Left ventricle myocardium inferior (tissue), 1 donor: ENCODE data around the gene ADAM8. TPM values are rescaled to one million over a fixed set of nuclear protein-coding genes. Genes with fewer than 3 reads are reported as not detected.

Source experiments
- DNase-seq: peaks from one replicate; pipeline ENCODE4 v3.0.0-alpha.2; 2020
- H3K27ac ChIP-seq: fragments of 200-600 bp; replicated peaks from 2 replicates; pipeline ENCODE4 v1.8.0; 2021
- H3K27me3 ChIP-seq: fragments of 200-600 bp; 2 replicates; pipeline ENCODE4 v1.8.0; 2021; ENCODE audit warnings: low read depth
- H3K36me3 ChIP-seq: fragments of 200-600 bp; 2 replicates; pipeline ENCODE4 v1.8.0; 2021
- H3K4me1 ChIP-seq: fragments of 200-600 bp; 2 replicates; pipeline ENCODE4 v1.8.0; 2021
- H3K4me3 ChIP-seq: fragments of 200-600 bp; 2 replicates; pipeline ENCODE4 v1.8.0; 2021; ENCODE audit warnings: mild to moderate bottlenecking, moderate library complexity
- H3K9me3 ChIP-seq: fragments of 200-600 bp; replicated peaks from 2 replicates; pipeline ENCODE4 v1.8.0; 2021
- intact Hi-C: fragments of 100-400 bp; cut with micrococcal nuclease; formaldehyde crosslinking; loops from one replicate; pipeline ENCODE4 v1.11.0; 2022
- total RNA-seq: library from RNA; stranded (reverse); fragmentation: NEBNext Ultra II Directional; extraction: Animal tissue kit (Norgen Biotek cat#: 25700); gene quantifications from one replicate; pipeline ENCODE4 v1.2.1, GENCODE V29; 2021
- TF ChIP-seq, protein P1 (sequence below): fragments of 200-600 bp; IDR thresholded peaks from 2 replicates; pipeline ENCODE4 v1.8.0; 2021; ENCODE audit warnings: antibody characterized with exemption, mild to moderate bottlenecking, borderline replicate concordance
- donor health status: DM: no; HTN: yes; CAD: no; lungs with severe emphysema.

ADAM8 gene
- total RNA-seq, 1 donor from 2014 or later: 1.4 TPM

DNA sequence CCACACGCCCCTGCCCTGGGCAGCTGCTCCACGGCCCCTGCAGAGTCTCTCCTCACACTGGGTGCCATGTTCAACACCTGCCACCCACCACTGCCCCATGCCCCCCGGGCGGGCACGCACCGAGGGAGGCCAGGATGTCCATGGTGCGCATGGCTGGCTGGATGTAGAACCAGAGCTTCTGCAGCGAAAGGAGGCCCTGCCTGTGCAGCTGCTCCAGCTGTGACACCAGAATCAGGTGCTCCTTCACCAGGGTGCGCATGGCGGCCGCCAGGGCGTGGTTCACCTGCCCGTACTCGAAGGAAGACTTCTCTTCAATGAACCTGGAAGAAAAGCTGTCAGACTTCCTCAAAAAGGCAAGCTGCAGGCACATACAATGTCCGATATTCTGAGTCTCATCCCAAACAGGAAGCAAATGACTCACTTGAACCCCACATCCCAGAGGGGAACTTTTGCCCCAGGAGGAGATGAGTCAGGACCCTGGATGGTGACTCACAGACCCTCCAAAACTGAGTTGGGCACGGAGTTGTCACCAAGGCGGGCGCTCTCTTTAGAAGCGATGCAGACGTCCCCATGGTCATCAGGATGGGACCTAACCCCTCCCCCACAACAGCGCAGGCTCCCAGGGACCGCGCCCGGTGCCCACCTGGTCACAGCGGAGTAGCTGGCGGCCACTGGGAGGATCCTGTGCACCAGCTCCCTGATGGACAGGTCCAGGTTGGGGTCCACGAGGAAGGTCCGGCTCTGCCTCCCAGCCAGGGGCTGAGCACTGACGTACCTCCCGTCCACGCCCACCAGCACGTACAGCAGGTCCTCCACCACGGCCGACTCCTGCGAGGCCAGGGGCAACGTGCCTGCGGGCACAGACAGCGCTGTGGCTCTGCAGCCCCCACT, 16.5 kb upstream of the ADAM8 start:
- Histone ChIP-seq H3K4me3 (no peak overlapping the region), H3K36me3 (peaks cover 88% of the 10 kb centered on the region), H3K4me1 (no peaks in the 10 kb centered on the region), H3K9me3 (no peaks in the 10 kb centered on the region), H3K27ac (no peak overlapping the region), H3K27me3 (no peaks in the 10 kb centered on the region)
- TF ChIP-seq, protein P1, sequence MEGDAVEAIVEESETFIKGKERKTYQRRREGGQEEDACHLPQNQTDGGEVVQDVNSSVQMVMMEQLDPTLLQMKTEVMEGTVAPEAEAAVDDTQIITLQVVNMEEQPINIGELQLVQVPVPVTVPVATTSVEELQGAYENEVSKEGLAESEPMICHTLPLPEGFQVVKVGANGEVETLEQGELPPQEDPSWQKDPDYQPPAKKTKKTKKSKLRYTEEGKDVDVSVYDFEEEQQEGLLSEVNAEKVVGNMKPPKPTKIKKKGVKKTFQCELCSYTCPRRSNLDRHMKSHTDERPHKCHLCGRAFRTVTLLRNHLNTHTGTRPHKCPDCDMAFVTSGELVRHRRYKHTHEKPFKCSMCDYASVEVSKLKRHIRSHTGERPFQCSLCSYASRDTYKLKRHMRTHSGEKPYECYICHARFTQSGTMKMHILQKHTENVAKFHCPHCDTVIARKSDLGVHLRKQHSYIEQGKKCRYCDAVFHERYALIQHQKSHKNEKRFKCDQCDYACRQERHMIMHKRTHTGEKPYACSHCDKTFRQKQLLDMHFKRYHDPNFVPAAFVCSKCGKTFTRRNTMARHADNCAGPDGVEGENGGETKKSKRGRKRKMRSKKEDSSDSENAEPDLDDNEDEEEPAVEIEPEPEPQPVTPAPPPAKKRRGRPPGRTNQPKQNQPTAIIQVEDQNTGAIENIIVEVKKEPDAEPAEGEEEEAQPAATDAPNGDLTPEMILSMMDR: no peak
- intact Hi-C loops: no loop called here
- no peak for DNase-seq

DNA sequence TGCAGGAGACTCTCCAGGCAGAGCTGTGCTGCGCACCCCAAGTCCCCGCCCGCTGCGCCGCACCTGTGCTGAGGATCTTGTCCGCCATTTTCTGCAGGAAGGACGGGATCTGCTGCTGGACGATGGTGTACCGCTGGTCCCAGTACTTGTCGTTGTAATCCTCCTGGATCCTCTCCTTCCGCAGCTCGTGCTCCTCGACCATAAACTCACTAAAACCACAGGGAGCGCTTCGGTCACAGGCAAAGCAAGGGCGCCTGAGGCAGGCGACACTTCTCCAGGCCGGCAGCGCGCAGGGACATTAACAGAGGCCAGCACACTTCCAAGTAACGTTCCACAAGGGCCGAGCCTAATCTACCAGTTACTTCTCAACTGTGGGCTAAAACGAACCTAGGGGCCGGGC, 13.1 kb upstream of the ADAM8 start:
- intact Hi-C loops: no loop called here
- no peak overlapping the region for H3K4me3 ChIP-seq
- no peaks in the 10 kb centered on the region for H3K4me1 ChIP-seq
- no peaks in the 10 kb centered on the region for H3K9me3 ChIP-seq
- no peak overlapping the region for H3K27ac ChIP-seq
- peaks cover 87% of the 10 kb centered on the region for H3K36me3 ChIP-seq
- DNase-seq: no peak
- H3K27me3 ChIP-seq: no peaks in the 10 kb centered on the region
- TF ChIP-seq, protein P1: no peak

- TF ChIP-seq, protein P1: no peak
- no peak overlapping the region for H3K27ac ChIP-seq
These were observed 11.3 kb upstream of the ADAM8 start for GRCh38 chr10:133287832-133288500.

DNA sequence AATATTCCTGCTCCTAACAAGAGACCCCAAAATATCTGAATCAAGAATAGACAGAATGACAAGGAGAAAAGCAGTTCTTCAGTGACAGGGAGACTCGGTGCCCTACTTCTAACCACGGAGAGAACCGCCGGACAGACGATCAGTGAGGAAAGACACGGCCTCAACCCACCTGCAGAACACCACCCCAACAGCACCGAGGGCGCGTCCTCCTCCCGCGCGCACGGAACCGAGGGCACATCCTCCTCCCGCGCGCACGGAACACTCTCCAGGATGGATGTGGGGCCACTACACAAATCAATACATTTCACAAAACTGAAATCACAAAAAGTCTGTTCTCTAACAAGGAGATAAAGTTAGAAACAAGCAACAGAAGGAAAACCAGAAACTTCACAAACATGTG, 9.7 kb upstream of the ADAM8 start:
- H3K4me1 ChIP-seq: no peaks in the 10 kb centered on the region
- H3K36me3 ChIP-seq: peaks cover 96% of the 10 kb centered on the region
- no peaks in the 10 kb centered on the region for H3K9me3 ChIP-seq
- TF ChIP-seq, protein P1: no peak
- no peaks in the 10 kb centered on the region for H3K27me3 ChIP-seq
- no peak for DNase-seq
- H3K27ac ChIP-seq: no peak overlapping the region
- intact Hi-C loops: no loop called here
- no peak overlapping the region for H3K4me3 ChIP-seq

More at GRCh38 chr10:133287832-133288500, 11.3 kb upstream of the ADAM8 start:
- intact Hi-C loops: no loop called here
- H3K9me3 ChIP-seq: no peaks in the 10 kb centered on the region
- H3K27me3 ChIP-seq: no peaks in the 10 kb centered on the region
- peaks cover 87% of the 10 kb centered on the region for H3K36me3 ChIP-seq
- DNase-seq: no peak
- H3K4me1 ChIP-seq: no peaks in the 10 kb centered on the region
- no peak overlapping the region for H3K4me3 ChIP-seq

DNA sequence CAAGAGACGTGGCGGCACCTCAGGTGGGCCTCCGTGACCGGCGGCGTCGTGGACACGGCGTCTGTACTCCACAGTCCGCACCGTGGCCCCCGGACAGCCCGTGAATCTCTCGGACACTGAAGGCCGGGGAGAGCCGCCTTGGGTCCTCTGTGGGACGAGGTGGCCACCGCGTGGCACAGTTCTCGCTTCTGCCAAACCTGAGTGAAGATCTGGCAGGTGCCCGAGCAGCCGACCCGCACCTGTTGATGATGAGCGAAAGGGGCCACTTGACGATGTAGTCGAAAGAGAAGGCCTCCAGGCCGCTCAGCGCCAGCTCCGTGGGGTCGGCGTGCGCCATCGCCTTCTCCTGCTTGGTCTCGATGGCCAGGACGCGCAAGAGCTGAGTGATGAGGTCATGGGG, 8.5 kb upstream of the ADAM8 start:
- H3K9me3 ChIP-seq: no peaks in the 10 kb centered on the region
- H3K4me1 ChIP-seq: no peaks in the 10 kb centered on the region
- intact Hi-C loops: no loop called here
- H3K27me3 ChIP-seq: no peaks in the 10 kb centered on the region
- TF ChIP-seq, protein P1: no peak
- no peak overlapping the region for H3K4me3 ChIP-seq
- DNase-seq: no peak
- peaks cover 97% of the 10 kb centered on the region for H3K36me3 ChIP-seq
- no peak overlapping the region for H3K27ac ChIP-seq
